OCI-LY1 (cell line): ENCODE data around the gene MAPRE3.

ENCODE experiments used
- EZH2 ChIP-seq: fragments of 200-600 bp; sonication (generic), shearing (Covaris generic); IDR thresholded peaks from 2 replicates; pipeline ENCODE4 v1.8.0; 2017; ENCODE audit warnings: borderline replicate concordance, mixed run types, mild to moderate bottlenecking, antibody characterized with exemption, low read length, moderate library complexity, mixed read lengths
- TF ChIP-seq, protein P1 (sequence below): fragments of 200-600 bp; sonication (generic), shearing (Covaris generic); IDR thresholded peaks from 2 replicates; pipeline ENCODE4 v1.5.1; 2017; ENCODE audit warnings: mild to moderate bottlenecking, antibody characterized with exemption, low read length, moderate library complexity, mixed read lengths

DNA sequence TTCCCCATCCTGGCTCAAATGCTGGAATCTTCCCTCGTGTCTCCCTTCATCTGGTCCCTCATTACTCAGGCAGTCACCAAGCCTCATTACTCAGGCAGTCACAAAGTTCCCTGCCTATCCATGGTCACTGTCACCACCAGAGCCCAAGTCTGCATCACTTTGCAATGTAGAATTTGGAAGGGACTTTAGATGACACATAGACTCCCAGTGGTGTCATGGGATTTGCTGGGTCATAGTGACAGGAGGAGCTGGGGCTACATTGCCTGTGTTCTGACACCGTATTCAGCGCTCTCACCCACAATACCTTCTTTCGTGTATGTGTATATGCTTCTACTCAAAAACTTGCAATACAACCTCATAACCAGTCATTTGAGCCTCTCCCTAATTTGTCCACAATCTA lies 105.9 kb downstream of the MAPRE3 start:
- TF ChIP-seq, protein P1, sequence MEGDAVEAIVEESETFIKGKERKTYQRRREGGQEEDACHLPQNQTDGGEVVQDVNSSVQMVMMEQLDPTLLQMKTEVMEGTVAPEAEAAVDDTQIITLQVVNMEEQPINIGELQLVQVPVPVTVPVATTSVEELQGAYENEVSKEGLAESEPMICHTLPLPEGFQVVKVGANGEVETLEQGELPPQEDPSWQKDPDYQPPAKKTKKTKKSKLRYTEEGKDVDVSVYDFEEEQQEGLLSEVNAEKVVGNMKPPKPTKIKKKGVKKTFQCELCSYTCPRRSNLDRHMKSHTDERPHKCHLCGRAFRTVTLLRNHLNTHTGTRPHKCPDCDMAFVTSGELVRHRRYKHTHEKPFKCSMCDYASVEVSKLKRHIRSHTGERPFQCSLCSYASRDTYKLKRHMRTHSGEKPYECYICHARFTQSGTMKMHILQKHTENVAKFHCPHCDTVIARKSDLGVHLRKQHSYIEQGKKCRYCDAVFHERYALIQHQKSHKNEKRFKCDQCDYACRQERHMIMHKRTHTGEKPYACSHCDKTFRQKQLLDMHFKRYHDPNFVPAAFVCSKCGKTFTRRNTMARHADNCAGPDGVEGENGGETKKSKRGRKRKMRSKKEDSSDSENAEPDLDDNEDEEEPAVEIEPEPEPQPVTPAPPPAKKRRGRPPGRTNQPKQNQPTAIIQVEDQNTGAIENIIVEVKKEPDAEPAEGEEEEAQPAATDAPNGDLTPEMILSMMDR = no peak
- no peak for TF ChIP-seq EZH2
